ENCODE results near the gene RECQL.
A peak's percentile ranks its signal among the peaks of the same experiment; 100 is the strongest.

The RECQL gene

GRCh38 chr12:21526053-21526452 lies 24.6 kb upstream of the RECQL start, which contains the start of gene SPX:
Gene SPX (plus strand): TSS chr12:21526296. CDS start chr12:21526473, 177 bp downstream.
- TF ChIP-seq, protein P1, sequence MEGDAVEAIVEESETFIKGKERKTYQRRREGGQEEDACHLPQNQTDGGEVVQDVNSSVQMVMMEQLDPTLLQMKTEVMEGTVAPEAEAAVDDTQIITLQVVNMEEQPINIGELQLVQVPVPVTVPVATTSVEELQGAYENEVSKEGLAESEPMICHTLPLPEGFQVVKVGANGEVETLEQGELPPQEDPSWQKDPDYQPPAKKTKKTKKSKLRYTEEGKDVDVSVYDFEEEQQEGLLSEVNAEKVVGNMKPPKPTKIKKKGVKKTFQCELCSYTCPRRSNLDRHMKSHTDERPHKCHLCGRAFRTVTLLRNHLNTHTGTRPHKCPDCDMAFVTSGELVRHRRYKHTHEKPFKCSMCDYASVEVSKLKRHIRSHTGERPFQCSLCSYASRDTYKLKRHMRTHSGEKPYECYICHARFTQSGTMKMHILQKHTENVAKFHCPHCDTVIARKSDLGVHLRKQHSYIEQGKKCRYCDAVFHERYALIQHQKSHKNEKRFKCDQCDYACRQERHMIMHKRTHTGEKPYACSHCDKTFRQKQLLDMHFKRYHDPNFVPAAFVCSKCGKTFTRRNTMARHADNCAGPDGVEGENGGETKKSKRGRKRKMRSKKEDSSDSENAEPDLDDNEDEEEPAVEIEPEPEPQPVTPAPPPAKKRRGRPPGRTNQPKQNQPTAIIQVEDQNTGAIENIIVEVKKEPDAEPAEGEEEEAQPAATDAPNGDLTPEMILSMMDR (IDR thresholded peaks at IDR 0.05; ENCODE audit: extremely low read depth, missing control alignments), result no peak
- DNase-seq (ENCODE audit: low spot score), result no peak

DNA sequence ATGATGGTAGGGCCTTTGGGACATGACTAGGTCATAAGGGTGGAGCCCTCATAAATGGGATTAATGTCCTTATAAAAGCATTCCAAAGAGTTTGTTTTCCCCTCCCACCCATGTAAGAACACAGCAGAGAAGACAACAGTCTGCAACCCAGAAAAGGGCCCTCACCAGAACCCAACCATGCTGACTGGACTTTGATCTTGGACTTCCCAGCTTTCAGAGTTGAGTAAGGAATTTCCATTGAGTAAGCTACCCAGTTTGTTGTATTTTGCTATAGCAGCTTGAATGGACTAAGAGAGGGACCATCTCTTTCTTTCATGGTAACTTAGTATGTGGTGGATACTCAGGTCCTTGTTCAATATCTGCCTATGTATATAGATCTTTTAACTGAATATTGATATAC lies 21.7 kb upstream of the RECQL start:
- no peak for DNase-seq (ENCODE audit: low spot score)
- TF ChIP-seq, protein P1 (IDR thresholded peaks at IDR 0.05; ENCODE audit: extremely low read depth, missing control alignments), result no peak

DNA sequence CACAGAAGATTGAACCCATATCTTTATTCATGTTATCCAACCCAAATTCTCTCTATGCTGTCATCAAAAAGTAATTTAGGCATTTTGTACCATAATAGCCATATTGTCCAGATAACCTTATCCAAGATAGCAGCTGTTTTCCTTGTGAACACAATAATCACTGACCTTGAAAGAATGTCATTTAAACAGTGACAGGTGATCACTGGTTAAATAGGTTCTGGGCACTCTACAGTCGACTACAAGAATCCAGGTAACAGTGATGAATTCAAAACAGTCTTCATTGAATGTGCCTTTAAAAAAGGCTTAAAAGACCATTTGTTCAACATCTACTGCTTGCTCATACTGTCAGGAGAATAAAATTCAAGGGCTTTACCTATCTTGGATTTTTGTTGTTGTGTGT lies 20.1 kb upstream of the RECQL start:
- DNase-seq (ENCODE audit: low spot score), result no peak
- TF ChIP-seq, protein P1 (IDR thresholded peaks at IDR 0.05; ENCODE audit: extremely low read depth, missing control alignments), result no peak

DNA sequence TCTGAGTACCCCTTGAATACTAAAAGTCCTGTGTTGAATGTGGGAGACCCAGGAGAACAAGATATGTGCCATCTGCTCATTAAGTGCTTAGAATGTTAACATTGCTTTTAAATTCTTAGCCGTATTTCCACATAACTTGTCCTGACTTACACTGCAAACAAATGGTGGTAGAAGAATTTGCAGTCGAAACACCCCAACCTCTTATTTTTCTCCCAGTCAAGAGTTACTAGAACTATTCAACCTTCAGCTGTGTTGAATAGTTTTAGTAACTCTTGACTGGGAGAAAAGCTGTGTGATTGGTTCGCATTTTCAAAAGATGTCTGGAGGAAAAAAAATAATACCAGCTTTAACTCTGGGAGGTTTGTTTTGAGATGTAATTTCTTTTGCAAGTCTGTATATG lies 17.0 kb upstream of the RECQL start:
- DNase-seq (ENCODE audit: low spot score), result no peak
- TF ChIP-seq, protein P1 (IDR thresholded peaks at IDR 0.05; ENCODE audit: extremely low read depth, missing control alignments), result no peak

GRCh38 chr12:21516281-21516680 lies 14.8 kb upstream of the RECQL start:
- TF ChIP-seq, protein P1 (IDR thresholded peaks at IDR 0.05; ENCODE audit: extremely low read depth, missing control alignments), result no peak
- DNase-seq (ENCODE audit: low spot score), result no peak

DNA sequence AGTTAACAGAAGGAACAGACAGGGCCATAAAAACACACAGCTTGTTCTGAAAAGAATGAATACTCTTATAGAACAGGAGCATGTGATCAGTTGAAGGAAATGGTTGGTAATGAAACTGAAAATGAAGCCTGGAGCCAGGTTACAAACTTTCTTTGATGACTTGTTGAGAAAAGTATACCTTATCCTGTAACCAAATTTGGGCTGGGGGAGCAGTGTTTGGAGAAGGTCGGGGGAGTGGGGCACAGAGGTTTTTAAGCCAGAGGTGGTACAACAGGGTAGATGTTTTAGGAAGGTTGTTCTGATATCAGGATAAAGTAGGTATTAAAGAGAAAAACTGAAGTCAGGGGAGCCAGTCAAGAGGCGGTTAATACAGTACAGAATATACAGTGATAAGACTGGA lies 8.3 kb upstream of the RECQL start:
- DNase-seq (ENCODE audit: low spot score), result peak; percentile 44
- TF ChIP-seq, protein P1 (IDR thresholded peaks at IDR 0.05; ENCODE audit: extremely low read depth, missing control alignments), result no peak

DNA sequence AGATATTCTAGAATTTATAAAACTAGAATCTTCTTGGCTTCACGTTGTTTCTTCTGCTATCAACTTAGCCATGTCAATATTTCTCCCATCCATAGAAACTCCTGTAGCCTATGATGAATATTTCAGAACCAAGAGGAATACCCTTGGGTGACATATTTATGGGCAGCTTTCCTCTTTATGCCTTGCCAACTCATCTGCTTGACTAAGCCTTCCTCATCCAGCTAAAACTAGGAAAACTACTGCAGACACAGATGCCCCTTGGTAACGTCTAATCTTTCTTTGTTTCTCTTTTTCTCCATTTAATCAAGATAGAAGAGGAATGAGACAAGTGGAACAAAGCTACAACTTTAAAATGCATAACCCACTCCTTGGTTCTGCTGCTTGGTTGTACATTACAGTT lies 6.4 kb upstream of the RECQL start:
- DNase-seq (ENCODE audit: low spot score), result no peak
- TF ChIP-seq, protein P1 (IDR thresholded peaks at IDR 0.05; ENCODE audit: extremely low read depth, missing control alignments), result no peak
